AG04450 (cell line): Measurements from ENCODE around the gene PPIL1. TPM values are rescaled to one million over a fixed set of nuclear protein-coding genes. Genes with fewer than 3 reads are reported as not detected.
"Not testable (repeated sequence)": the region's sequence is repeated elsewhere in the genome, so short reads cannot be mapped to it uniquely, and the experiment has no call there.

Experiments
- CTCF ChIA-PET: fragments of 300-600, 350-600 bp; formaldehyde crosslinking; extraction: SDS; loops from one replicate; lab custom pipeline; 2022; ENCODE audit warnings: antibody characterized with exemption, inconsistent platforms; lab: Charles Lee
- POLR2A ChIA-PET: fragments of 350-600 bp; formaldehyde crosslinking; extraction: SDS; loops from one replicate; lab custom pipeline; 2021; ENCODE audit warnings: antibody characterized with exemption, inconsistent platforms; lab: Yijun Ruan, JAX
- DNase-seq: peaks from one replicate; pipeline ENCODE4 v3.0.0-alpha.2; 2011; ENCODE audit warnings: low read depth, low spot score
- H3K27ac ChIP-seq: one replicate; pipeline ENCODE4 v1.5.1; 2012; ENCODE audit warnings: low read depth, low read length, control low read depth
- H3K27me3 ChIP-seq: one replicate; pipeline ENCODE4 v1.6.0; 2012; ENCODE audit warnings: low read length; ENCODE audit not compliant: control insufficient read depth, insufficient read depth
- H3K4me3 ChIP-seq: 2 replicates; pipeline ENCODE4 v1.5.1; 2011; ENCODE audit warnings: mild to moderate bottlenecking, low read depth, low read length, control low read depth
- H3K9me3 ChIP-seq: 2 replicates; pipeline ENCODE4 v1.5.1; 2012; ENCODE audit warnings: low read length; ENCODE audit not compliant: control insufficient read depth, insufficient read depth
- polyA plus RNA-seq: library from polyadenylated mRNA; depleted of rRNA; stranded (reverse); fragments of >200 nt; gene quantifications from 2 replicates; pipeline ENCODE4 v1.2.3, GENCODE V29; 2011
- TF ChIP-seq, protein P1 (sequence below): IDR thresholded peaks from 2 replicates; pipeline ENCODE4 v1.5.1; 2011; ENCODE audit warnings: low read depth, low read length, control low read depth, inconsistent platforms

PPIL1 gene
- polyA plus RNA-seq, 1 experiment, result 40.7 TPM

DNA sequence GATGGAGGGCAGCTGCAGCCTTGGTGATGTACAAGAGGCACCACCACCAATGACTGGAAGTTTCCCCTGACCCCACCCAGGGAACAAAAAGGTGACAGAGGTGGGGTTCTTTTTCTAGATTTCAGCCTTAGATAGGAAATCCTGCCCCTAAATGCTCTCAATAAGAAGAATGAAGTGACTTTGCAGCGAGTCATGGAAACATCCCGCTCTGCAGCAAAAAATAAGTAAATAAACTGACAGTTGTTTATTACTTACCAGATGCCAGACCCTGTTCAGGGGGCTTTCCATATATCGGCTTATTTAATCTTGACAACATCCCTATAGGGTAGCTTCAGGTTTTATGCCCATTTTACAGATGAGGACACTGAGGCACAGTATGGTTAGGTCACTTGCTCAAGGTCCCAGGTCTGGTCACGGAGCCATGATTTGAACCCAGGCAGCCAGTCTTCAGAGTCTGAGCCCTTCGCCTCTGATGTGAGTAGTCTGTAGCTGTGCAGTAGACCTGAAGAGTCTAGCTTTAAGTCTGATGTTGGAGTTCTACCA, 30.3 kb upstream of the PPIL1 start:
- H3K27me3 ChIP-seq, result no peaks in the 10 kb centered on the region
- H3K27ac ChIP-seq, result no peak overlapping the region
- H3K4me3 ChIP-seq, result no peak overlapping the region
- no peaks in the 10 kb centered on the region for H3K9me3 ChIP-seq
- TF ChIP-seq, protein P1, sequence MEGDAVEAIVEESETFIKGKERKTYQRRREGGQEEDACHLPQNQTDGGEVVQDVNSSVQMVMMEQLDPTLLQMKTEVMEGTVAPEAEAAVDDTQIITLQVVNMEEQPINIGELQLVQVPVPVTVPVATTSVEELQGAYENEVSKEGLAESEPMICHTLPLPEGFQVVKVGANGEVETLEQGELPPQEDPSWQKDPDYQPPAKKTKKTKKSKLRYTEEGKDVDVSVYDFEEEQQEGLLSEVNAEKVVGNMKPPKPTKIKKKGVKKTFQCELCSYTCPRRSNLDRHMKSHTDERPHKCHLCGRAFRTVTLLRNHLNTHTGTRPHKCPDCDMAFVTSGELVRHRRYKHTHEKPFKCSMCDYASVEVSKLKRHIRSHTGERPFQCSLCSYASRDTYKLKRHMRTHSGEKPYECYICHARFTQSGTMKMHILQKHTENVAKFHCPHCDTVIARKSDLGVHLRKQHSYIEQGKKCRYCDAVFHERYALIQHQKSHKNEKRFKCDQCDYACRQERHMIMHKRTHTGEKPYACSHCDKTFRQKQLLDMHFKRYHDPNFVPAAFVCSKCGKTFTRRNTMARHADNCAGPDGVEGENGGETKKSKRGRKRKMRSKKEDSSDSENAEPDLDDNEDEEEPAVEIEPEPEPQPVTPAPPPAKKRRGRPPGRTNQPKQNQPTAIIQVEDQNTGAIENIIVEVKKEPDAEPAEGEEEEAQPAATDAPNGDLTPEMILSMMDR, result no peak
- DNase-seq, result no peak
- POLR2A ChIA-PET, result interaction anchor here (1.7 kb wide), 1 partner anchor 19 kb away, joined by 6 read pairs; the partner anchor contains the start of gene C6orf89
- CTCF ChIA-PET, result interaction anchor here (1.0 to 2.3 kb wide), 5 partner anchors 20 to 145 kb away, joined by 3 to 13 read pairs (median 4); no protein-coding TSS in a partner anchor

DNA sequence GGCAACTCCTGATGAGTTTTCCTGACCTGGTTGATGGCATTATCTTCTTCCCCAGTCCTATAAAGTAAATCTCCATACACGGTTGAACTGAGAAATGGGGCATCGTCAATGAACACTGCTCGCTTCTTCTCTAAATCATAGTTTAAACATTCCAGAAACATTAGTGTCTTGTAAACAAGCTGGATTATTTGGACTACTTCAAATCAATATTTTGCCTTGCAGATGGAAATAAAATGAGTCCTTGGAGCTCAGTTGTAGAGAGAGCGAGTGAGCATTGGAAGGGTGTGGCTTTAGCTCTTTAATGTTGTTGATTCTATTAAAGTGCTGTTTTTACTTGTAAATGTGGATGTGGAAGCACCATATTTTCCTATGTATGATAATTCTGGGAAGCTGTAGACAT, 29.5 kb upstream of the PPIL1 start:
- Histone ChIP-seq H3K9me3 (no peaks in the 10 kb centered on the region), H3K4me3 (no peak overlapping the region), H3K27me3 (no peaks in the 10 kb centered on the region), H3K27ac (peak overlapping the region; percentile 12)
- POLR2A ChIA-PET, result interaction anchor here (0.9 to 1.7 kb wide), 2 partner anchors 9 to 18 kb away, joined by 3 to 6 read pairs; partner anchors contain the start of gene C6orf89
- TF ChIP-seq, protein P1, result no peak
- CTCF ChIA-PET, result interaction anchor here (1.0 to 2.3 kb wide), 5 partner anchors 19 to 144 kb away, joined by 3 to 13 read pairs (median 5); no protein-coding TSS in a partner anchor
- DNase-seq, result no peak

DNA sequence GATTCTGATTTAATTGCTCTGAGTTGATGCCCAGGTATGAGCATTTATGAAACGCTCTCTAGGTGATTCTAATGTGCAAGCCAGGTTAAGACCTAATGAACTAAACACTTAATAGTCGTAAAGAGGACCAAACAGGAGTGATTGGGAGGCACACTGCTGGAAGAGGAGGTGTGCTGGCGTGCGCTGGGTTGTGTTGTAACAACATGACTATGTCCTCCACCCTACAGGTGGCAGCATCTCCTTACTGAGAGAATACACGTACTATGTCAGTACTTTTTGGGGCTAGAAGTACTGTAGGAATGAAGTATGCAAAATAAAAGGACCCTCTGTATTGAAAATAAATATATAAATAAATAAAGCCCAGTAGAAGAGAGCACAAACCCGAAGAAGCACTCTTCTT, 23.0 kb upstream of the PPIL1 start:
- H3K27ac ChIP-seq, result no peak overlapping the region
- no peak overlapping the region for H3K4me3 ChIP-seq
- H3K9me3 ChIP-seq, result no peaks in the 10 kb centered on the region
- no peaks in the 10 kb centered on the region for H3K27me3 ChIP-seq
- TF ChIP-seq, protein P1, result peak; percentile 23; the same call in 1 of the 2 replicates
- DNase-seq, result no peak
- POLR2A ChIA-PET, result no interaction called here
- CTCF ChIA-PET, result interaction anchor here (1.7 kb wide), 1 partner anchor 120 kb away, joined by 4 read pairs; no protein-coding TSS in a partner anchor

DNA sequence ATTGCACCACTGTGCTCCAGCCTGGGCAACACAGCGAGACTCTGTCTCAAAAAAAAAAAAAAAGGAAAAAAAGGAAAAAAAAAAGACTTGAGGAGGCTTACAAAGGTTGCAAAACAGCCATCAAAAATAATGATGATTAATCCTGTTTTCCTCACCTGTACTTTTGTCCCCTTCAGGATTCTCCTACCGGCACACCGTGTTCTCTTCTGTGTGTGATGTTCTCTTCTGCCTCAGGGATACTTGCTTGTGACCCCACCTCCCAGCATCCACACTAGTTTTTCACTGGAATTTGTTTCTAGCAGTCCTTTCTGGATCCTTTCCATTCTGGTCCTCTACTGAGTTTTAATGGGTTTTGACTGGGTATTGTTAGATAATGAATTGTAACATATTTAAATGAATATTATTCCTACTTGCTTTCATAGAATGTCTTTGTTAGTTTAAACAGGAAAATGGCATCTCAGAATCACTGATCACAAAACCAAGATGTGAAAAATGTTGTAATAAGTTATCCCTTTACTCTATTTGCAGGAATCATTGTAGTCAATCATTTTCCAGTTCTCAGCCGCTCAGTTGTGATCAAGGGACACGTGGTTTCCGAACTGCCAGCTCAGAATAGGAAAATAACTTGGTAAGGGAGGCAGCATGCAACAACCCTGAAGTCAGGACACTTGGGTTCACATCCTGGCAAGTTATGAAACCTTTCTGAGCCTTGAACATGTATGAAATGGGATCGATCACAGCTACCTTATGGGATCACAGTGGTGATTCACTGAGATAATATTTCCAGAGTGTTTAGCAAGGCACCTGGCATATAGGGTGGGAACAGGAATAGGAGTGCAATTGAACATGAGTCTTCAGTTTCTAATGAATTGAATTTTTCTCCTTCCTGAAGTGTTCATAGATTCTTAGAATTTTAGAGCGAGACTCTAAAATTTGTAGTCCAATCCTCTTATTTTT, 19.7 kb upstream of the PPIL1 start:
- POLR2A ChIA-PET, result no interaction called here

DNA sequence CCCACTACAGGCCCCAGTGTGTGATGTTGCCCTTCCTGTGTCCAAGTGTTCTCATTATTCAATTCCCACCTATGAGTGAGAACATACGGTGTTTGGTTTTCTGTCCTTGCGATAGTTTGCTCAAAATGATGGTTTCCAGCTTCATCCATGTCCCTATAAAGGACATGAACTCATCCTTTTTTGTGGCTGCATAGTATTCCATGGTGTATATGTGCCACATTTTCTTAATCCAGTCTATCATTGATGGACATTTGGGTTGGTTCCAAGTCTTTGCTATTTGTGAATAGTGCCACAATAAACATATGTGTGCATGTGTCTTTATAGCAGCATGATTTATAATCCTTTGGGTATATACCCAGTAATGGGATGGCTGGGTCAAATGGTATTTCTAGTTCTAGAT, 16.6 kb upstream of the PPIL1 start:
- POLR2A ChIA-PET, H3K9me3 ChIP-seq, DNase-seq, H3K4me3 ChIP-seq, H3K27me3 ChIP-seq, H3K27ac ChIP-seq: not testable (repeated sequence)
- CTCF ChIA-PET, result interaction anchor here (0.9 kb wide), 1 partner anchor 127 kb away, joined by 3 read pairs; no protein-coding TSS in a partner anchor

More for the DNA sequence above, 19.7 kb upstream of the PPIL1 start:
- H3K27me3 ChIP-seq, result no peaks in the 10 kb centered on the region
- TF ChIP-seq, protein P1, result no peak
- H3K9me3 ChIP-seq, result no peaks in the 10 kb centered on the region
- H3K27ac ChIP-seq, result no peak overlapping the region
- CTCF ChIA-PET, result interaction anchor here (1.5 kb wide), 1 partner anchor 9 kb away, joined by 7 read pairs; no protein-coding TSS in a partner anchor
- no peak for DNase-seq
- H3K4me3 ChIP-seq, result no peak overlapping the region
